KMS-11 (cell line): ENCODE results near the gene PLEKHA3.
A peak's percentile ranks its signal among the peaks of the same experiment; 100 is the strongest.

ENCODE experiments used
- H2AFZ ChIP-seq: fragments of 200-600 bp; sonication (generic); 2 replicates; pipeline ENCODE4 v1.6.1; 2016; ENCODE audit warnings: antibody characterized with exemption, mixed run types, low read depth
- H3K27ac ChIP-seq: fragments of 200-600 bp; sonication (generic); 2 replicates; pipeline ENCODE4 v1.6.1; 2016; ENCODE audit warnings: mild to moderate bottlenecking, mixed run types
- H3K27me3 ChIP-seq: fragments of 200-600 bp; sonication (generic); 2 replicates; pipeline ENCODE4 v1.6.1; 2017; ENCODE audit warnings: mild to moderate bottlenecking, low read depth, mixed run types, moderate library complexity; ENCODE audit not compliant: insufficient read depth
- H3K36me3 ChIP-seq: fragments of 200-600 bp; sonication (generic); 2 replicates; pipeline ENCODE4 v1.6.1; 2017; ENCODE audit warnings: mild to moderate bottlenecking, mixed run types; ENCODE audit not compliant: insufficient read depth
- H3K4me1 ChIP-seq: fragments of 200-600 bp; sonication (generic); 2 replicates; pipeline ENCODE4 v1.6.1; 2016; ENCODE audit warnings: mild to moderate bottlenecking, low read depth, mixed run types; ENCODE audit not compliant: poor library complexity, severe bottlenecking
- H3K4me2 ChIP-seq: fragments of 200-600 bp; sonication (generic); 2 replicates; pipeline ENCODE4 v1.7.0; 2016; ENCODE audit warnings: mild to moderate bottlenecking, mixed run types
- H3K4me3 ChIP-seq: fragments of 200-600 bp; sonication (generic); IDR thresholded peaks from 2 replicates; pipeline ENCODE4 v1.6.1; 2017; ENCODE audit warnings: low read depth, low read length, mixed read lengths; ENCODE audit not compliant: insufficient read depth
- H3K79me2 ChIP-seq: fragments of 200-600 bp; sonication (generic); 2 replicates; pipeline ENCODE4 v1.6.1; 2016; ENCODE audit warnings: low read depth, mixed run types; ENCODE audit not compliant: insufficient read depth
- H3K9ac ChIP-seq: fragments of 200-600 bp; sonication (generic); 2 replicates; pipeline ENCODE4 v1.6.1; 2016; ENCODE audit warnings: mild to moderate bottlenecking, mixed run types
- H4K20me1 ChIP-seq: fragments of 200-600 bp; sonication (generic); 2 replicates; pipeline ENCODE4 v1.6.1; 2016; ENCODE audit warnings: mild to moderate bottlenecking, mixed run types; ENCODE audit not compliant: insufficient read depth
- TF ChIP-seq, protein P1 (sequence below): fragments of 200-600 bp; sonication (generic); conservative IDR thresholded peaks from 2 replicates; pipeline ENCODE4 v1.6.1; 2017; ENCODE audit warnings: low read depth, mild to moderate bottlenecking, antibody characterized with exemption, low read length, moderate library complexity, mixed read lengths

The PLEKHA3 gene

DNA sequence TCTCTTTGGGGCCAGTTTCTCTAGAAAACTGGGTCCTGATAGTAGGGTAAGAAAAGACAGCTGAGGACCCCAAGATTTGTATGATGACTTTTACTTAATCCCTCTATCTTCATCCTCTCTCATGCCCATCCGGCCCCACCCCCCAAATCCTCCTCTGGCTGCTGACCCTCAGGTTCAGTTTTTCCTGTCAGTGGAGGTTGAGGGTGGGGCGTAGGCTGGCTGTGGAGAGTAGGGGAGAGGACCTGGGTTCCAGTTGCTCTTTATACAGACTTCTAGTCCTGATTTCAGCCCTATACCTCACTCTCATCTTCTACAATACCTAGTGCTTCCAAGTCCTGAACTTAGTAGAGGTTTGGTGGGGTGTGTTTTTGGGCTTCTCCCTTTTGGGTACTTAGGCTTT is 28.4 kb downstream of the PLEKHA3 start:
- Histone ChIP-seq H3K4me1 (peaks cover 13% of the 10 kb centered on the region), H2AFZ (no peak overlapping the region), H3K36me3 (0 out of 2 replicates have a peak, but pooled peaks cover 5% of the 10 kb centered on the region), H3K27me3 (no peaks in the 10 kb centered on the region), H3K4me3 (no peak overlapping the region), H3K27ac (no peak overlapping the region), H4K20me1 (no peaks in the 10 kb centered on the region), H3K9ac (no peak overlapping the region), H3K79me2 (no peaks in the 10 kb centered on the region), H3K4me2 (no peak overlapping the region)
- TF ChIP-seq, protein P1, sequence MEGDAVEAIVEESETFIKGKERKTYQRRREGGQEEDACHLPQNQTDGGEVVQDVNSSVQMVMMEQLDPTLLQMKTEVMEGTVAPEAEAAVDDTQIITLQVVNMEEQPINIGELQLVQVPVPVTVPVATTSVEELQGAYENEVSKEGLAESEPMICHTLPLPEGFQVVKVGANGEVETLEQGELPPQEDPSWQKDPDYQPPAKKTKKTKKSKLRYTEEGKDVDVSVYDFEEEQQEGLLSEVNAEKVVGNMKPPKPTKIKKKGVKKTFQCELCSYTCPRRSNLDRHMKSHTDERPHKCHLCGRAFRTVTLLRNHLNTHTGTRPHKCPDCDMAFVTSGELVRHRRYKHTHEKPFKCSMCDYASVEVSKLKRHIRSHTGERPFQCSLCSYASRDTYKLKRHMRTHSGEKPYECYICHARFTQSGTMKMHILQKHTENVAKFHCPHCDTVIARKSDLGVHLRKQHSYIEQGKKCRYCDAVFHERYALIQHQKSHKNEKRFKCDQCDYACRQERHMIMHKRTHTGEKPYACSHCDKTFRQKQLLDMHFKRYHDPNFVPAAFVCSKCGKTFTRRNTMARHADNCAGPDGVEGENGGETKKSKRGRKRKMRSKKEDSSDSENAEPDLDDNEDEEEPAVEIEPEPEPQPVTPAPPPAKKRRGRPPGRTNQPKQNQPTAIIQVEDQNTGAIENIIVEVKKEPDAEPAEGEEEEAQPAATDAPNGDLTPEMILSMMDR: no peak

DNA sequence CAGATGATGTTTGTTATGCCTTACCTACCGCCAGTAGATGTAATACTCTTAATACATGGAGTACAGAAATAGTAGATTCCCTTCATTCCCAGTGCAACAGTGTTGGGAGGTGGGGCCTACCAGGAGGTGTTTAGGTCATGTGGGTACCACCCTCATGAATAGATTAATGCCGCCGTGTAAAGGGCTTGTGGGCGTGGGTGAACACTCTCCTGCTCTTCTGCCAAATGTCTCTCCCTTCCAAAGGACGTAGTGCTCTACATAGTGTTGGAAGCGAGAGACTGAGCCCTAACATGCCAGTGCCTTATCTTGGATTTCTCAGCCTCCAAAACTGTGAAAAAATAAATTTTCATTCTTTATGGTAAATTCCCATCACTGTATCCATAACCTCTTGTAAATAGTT is 30.1 kb downstream of the PLEKHA3 start:
- Histone ChIP-seq H3K4me2 (no peak overlapping the region), H3K9ac (no peak overlapping the region), H3K27ac (no peak overlapping the region), H3K4me3 (no peak overlapping the region), H4K20me1 (no peaks in the 10 kb centered on the region), H3K27me3 (no peaks in the 10 kb centered on the region), H3K79me2 (no peaks in the 10 kb centered on the region), H3K36me3 (no peaks in the 10 kb centered on the region), H3K4me1 (peaks cover 30% of the 10 kb centered on the region), H2AFZ (no peak overlapping the region)
- TF ChIP-seq, protein P1: no peak

DNA sequence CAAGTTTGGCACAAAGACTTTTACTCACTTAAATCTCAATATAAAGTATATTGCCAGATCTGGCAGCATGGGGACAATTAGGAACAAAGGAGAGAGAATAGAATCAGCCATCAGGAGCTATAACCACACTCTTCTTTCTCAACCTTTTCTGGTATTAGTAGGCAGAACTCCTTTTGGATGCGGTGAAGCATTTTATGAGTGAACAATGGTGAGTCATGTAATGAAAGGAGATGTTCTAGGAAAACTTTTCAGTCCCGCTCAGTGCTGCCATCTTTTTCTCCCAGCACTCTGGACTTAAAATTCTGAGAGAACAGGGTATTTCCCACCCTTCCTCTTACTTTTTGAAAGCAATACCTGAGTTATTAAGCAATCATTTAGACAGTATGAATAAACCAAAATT is 32.2 kb downstream of the PLEKHA3 start:
- Histone ChIP-seq H3K27me3 (no peaks in the 10 kb centered on the region), H3K4me1 (peaks cover 32% of the 10 kb centered on the region), H3K36me3 (no peaks in the 10 kb centered on the region)

DNA sequence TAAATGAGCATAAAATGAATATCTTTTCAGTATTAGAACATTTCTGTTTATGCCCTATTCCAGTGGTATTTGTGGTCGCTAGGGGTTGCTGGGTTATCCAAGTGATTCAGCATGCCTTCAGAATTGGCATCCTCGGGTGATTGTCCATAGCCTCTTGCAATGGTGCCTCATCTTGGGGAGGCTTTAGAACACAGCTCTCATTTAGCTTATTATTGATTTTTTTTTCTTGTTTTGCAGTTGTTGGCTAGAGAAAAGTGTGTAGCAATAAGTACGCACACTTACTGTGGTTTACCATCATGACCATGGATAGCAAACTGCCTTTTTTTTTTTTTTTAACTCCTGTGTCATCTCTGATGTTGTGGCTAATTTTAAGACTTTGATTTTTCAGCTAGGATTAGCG is 33.6 kb downstream of the PLEKHA3 start:
- peak overlapping the region; percentile 39 for H3K4me2 ChIP-seq
- H3K79me2 ChIP-seq: no peaks in the 10 kb centered on the region
- H3K36me3 ChIP-seq: no peaks in the 10 kb centered on the region
- TF ChIP-seq, protein P1: no peak
- H3K27ac ChIP-seq: no peak overlapping the region
- H3K9ac ChIP-seq: no peak overlapping the region
- H3K4me3 ChIP-seq: peak overlapping the region; percentile 8
- no peaks in the 10 kb centered on the region for H3K27me3 ChIP-seq
- H3K4me1 ChIP-seq: peaks cover 39% of the 10 kb centered on the region
- no peaks in the 10 kb centered on the region for H4K20me1 ChIP-seq
- no peak overlapping the region for H2AFZ ChIP-seq

More for the DNA sequence above, 32.2 kb downstream of the PLEKHA3 start:
- no peak overlapping the region for H2AFZ ChIP-seq
- no peaks in the 10 kb centered on the region for H3K79me2 ChIP-seq
- no peak overlapping the region for H3K4me2 ChIP-seq
- H3K4me3 ChIP-seq: no peak overlapping the region
- H4K20me1 ChIP-seq: no peaks in the 10 kb centered on the region
- H3K27ac ChIP-seq: no peak overlapping the region
- TF ChIP-seq, protein P1: no peak
- H3K9ac ChIP-seq: no peak overlapping the region

GRCh38 chr2:178514664-178515063 is 34.4 kb downstream of the PLEKHA3 start:
- no peaks in the 10 kb centered on the region for H3K79me2 ChIP-seq
- no peaks in the 10 kb centered on the region for H4K20me1 ChIP-seq
- H3K27me3 ChIP-seq: no peaks in the 10 kb centered on the region
- H3K36me3 ChIP-seq: no peaks in the 10 kb centered on the region
- peak overlapping the region; percentile 39 for H3K4me2 ChIP-seq
- H3K4me3 ChIP-seq: peak overlapping the region; percentile 35
- TF ChIP-seq, protein P1: no peak
- no peak overlapping the region for H3K9ac ChIP-seq
- H3K27ac ChIP-seq: peak overlapping the region; percentile 2; the same call in 1 of the 2 replicates
- peaks cover 39% of the 10 kb centered on the region for H3K4me1 ChIP-seq
- no peak overlapping the region for H2AFZ ChIP-seq
